Osteoblast (primary cell): ENCODE data around the gene CATSPERB. TPM values are rescaled to one million over a fixed set of nuclear protein-coding genes. Genes with fewer than 3 reads are reported as not detected.

Experiments used
- DNase-seq: peaks from one replicate; pipeline ENCODE4 v3.0.0; 2011; ENCODE audit warnings: low spot score, mixed read lengths; ENCODE audit not compliant: insufficient read length; ENCODE audit errors: missing footprints
- H2AFZ ChIP-seq: 2 replicates; pipeline ENCODE4 v1.6.0; 2011; ENCODE audit warnings: mild to moderate bottlenecking, low read length
- H3K27ac ChIP-seq: 2 replicates; pipeline ENCODE4 v1.5.1; 2011; ENCODE audit warnings: mild to moderate bottlenecking, low read depth, low read length, moderate library complexity
- H3K27me3 ChIP-seq: 2 replicates; pipeline ENCODE4 v1.6.0; 2012; ENCODE audit warnings: mild to moderate bottlenecking, control low read depth, inconsistent platforms, low read length, moderate library complexity; ENCODE audit not compliant: insufficient read depth
- H3K36me3 ChIP-seq: 2 replicates; pipeline ENCODE4 v1.5.1; 2011; ENCODE audit warnings: mild to moderate bottlenecking, low read length, control low read depth, moderate library complexity; ENCODE audit not compliant: insufficient read depth
- H3K4me1 ChIP-seq: 2 replicates; pipeline ENCODE4 v1.5.1; 2011; ENCODE audit warnings: mild to moderate bottlenecking, low read length, control low read depth, moderate library complexity; ENCODE audit not compliant: insufficient read depth
- H3K4me2 ChIP-seq: 2 replicates; pipeline ENCODE4 v1.6.0; 2011; ENCODE audit warnings: mild to moderate bottlenecking, low read length; ENCODE audit not compliant: insufficient read depth
- H3K4me3 ChIP-seq: fragments of 200-600 bp; sonication (generic); 3 replicates; pipeline ENCODE4 v1.5.1; 2012; ENCODE audit warnings: mild to moderate bottlenecking, low read length, inconsistent platforms; ENCODE audit not compliant: insufficient read depth
- H3K79me2 ChIP-seq: 2 replicates; pipeline ENCODE4 v1.6.0; 2012; ENCODE audit warnings: mild to moderate bottlenecking, low read length, control low read depth, inconsistent platforms; ENCODE audit not compliant: insufficient read depth
- H3K9me3 ChIP-seq: 2 replicates; pipeline ENCODE4 v1.5.1; 2011; ENCODE audit warnings: low read depth, low read length, control low read depth
- H4K20me1 ChIP-seq: 2 replicates; pipeline ENCODE4 v1.6.0; 2012; ENCODE audit warnings: mild to moderate bottlenecking, low read length, control low read depth; ENCODE audit not compliant: insufficient read depth
- CTCF ChIP-seq: IDR thresholded peaks from 2 replicates; pipeline ENCODE4 v1.5.1; 2011; ENCODE audit warnings: mild to moderate bottlenecking, low read depth, low read length, moderate library complexity; ENCODE audit errors: extremely low read depth
- total RNA-seq: library from RNA; depleted of rRNA; stranded (reverse); fragments of >200 nt; gene quantifications from 2 replicates; pipeline ENCODE4 v1.2.3, GENCODE V29; 2012

CATSPERB gene
- total RNA-seq, 1 donor, result not detected

GRCh38 chr14:91654836-91655235, 77.0 kb downstream of the CATSPERB start:
- Histone ChIP-seq H4K20me1 (no peaks in the 10 kb centered on the region), H2AFZ (no peak overlapping the region), H3K79me2 (no peaks in the 10 kb centered on the region), H3K27me3 (no peaks in the 10 kb centered on the region), H3K4me2 (no peak overlapping the region), H3K27ac (no peak overlapping the region), H3K9me3 (no peaks in the 10 kb centered on the region), H3K4me1 (no peaks in the 10 kb centered on the region), H3K36me3 (no peaks in the 10 kb centered on the region), H3K4me3 (no peak overlapping the region)
- no peak for DNase-seq
- TF ChIP-seq CTCF, result no peak

DNA sequence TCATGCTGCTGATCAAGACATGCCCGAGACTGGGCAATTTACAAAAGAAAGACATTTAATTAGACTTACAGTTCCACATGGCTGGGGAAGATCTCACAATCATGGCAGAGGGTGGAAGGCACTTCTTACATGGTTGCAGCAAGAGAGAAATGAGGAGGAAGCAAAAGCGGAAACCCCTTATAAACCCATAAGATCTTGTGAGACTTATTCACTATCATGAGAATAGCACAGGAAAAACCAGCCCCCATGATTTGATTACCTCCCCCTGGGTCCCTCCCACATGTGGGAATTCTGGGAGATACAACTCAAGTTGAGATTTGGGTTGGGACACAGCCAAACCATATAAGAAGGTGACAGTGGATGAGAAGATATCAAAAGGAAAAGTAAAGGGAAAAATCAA, 78.4 kb downstream of the CATSPERB start:
- H3K27me3 ChIP-seq, result no peaks in the 10 kb centered on the region
- TF ChIP-seq CTCF, result no peak
- no peaks in the 10 kb centered on the region for H3K9me3 ChIP-seq
- no peak overlapping the region for H3K27ac ChIP-seq
- H3K4me3 ChIP-seq, result no peak overlapping the region
- no peak for DNase-seq
- H3K4me2 ChIP-seq, result no peak overlapping the region
- no peaks in the 10 kb centered on the region for H3K36me3 ChIP-seq
- H3K79me2 ChIP-seq, result no peaks in the 10 kb centered on the region
- no peak overlapping the region for H2AFZ ChIP-seq
- no peaks in the 10 kb centered on the region for H3K4me1 ChIP-seq
- no peaks in the 10 kb centered on the region for H4K20me1 ChIP-seq

DNA sequence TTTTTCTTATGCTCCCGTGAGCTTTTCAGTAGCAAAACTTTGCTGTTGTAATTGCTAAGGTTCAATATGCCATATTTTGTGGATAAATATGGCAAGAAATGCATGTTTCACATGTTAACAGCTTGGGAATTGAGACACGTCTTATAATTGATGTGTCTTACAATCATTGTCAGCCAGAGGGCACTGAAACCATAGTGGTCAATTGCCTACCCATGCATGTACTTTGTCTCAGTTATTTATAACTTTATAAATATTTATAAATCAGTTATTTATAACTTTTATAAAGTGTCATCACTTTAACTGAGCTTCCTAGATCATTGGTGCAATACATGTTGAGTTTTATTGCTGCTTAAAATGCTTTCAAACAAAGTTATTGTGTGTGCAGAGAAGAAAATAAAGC, 82.0 kb downstream of the CATSPERB start:
- Histone ChIP-seq H3K36me3 (no peaks in the 10 kb centered on the region), H2AFZ (no peak overlapping the region), H3K27me3 (no peaks in the 10 kb centered on the region), H3K4me2 (no peak overlapping the region), H4K20me1 (no peaks in the 10 kb centered on the region), H3K9me3 (no peaks in the 10 kb centered on the region), H3K4me3 (no peak overlapping the region), H3K27ac (no peak overlapping the region), H3K79me2 (no peaks in the 10 kb centered on the region), H3K4me1 (no peaks in the 10 kb centered on the region)
- DNase-seq, result peak; percentile 79
- TF ChIP-seq CTCF, result peak; percentile 55

DNA sequence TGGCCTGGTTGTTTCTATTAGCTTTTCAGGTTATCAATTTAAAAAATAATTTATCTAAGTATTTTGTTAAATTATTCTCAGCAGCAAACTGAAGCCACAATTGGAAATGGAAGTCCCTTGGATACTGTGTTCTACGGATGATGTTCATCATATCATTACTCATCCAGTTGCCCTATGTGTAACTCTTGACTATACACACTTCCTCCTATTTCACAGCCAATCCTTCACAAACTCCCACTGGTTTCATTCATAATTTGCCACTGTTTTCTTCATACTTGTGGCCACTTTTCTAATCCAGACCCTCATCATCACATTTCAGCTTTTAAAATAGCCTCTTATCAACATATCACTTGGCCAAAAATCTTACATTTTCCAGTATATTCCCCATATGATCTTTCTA, 84.0 kb downstream of the CATSPERB start:
- no peaks in the 10 kb centered on the region for H3K27me3 ChIP-seq
- no peak for TF ChIP-seq CTCF
- H3K4me3 ChIP-seq, result no peak overlapping the region

More for the DNA sequence above, 84.0 kb downstream of the CATSPERB start:
- Histone ChIP-seq H3K27ac (no peak overlapping the region), H3K79me2 (no peaks in the 10 kb centered on the region), H2AFZ (no peak overlapping the region), H3K4me2 (no peak overlapping the region), H4K20me1 (no peaks in the 10 kb centered on the region), H3K36me3 (no peaks in the 10 kb centered on the region), H3K9me3 (no peaks in the 10 kb centered on the region), H3K4me1 (no peaks in the 10 kb centered on the region)
- DNase-seq, result no peak
